Thyroid gland (tissue), 4 donors: ENCODE results near the gene ADCY1.
"Not testable (repeated sequence)": the region's sequence is repeated elsewhere in the genome, so short reads cannot be mapped to it uniquely, and the experiment has no call there.

Experiments used
- POLR2A ChIP-seq, 2 donors: fragments of 450-650 bp; IDR thresholded peaks; one replicate each; pipeline ENCODE4 v1.6.1; 2017; ENCODE audit warnings: antibody characterized with exemption in 2 of 2, mild to moderate bottlenecking in 2 of 2, moderate library complexity in 1 of 2
- TF ChIP-seq, protein P1 (sequence below), 6 experiments: fragments of 200-600 bp in 3 of 6; fragments of 450-650 bp in 3 of 6; sonication (generic) in 3 of 6; IDR thresholded peaks; one replicate each; pipeline ENCODE4 v1.5.1; 2016 to 2019; ENCODE audit warnings: antibody characterized with exemption in 6 of 6, mild to moderate bottlenecking in 2 of 6, inconsistent platforms in 1 of 6, moderate library complexity in 1 of 6

DNA sequence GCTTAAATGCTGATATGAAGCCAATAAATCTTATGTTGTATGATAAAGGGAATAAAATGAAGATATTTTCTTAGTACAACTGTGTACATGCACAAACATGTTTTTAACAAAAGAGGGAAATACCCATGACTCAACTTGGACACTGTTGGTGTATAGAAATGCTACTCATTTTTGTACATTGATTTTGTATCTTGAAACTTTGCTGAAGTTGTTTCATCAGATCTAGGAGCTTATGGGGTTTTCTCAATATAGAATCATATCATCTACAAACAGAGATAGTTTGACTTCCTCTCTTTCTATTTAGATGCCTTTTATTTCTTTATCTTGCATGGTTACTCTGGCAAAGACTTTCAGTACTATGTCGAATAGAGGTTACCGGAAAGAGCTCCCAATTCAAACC, 25.3 kb upstream of the ADCY1 start:
- TF ChIP-seq, protein P1, sequence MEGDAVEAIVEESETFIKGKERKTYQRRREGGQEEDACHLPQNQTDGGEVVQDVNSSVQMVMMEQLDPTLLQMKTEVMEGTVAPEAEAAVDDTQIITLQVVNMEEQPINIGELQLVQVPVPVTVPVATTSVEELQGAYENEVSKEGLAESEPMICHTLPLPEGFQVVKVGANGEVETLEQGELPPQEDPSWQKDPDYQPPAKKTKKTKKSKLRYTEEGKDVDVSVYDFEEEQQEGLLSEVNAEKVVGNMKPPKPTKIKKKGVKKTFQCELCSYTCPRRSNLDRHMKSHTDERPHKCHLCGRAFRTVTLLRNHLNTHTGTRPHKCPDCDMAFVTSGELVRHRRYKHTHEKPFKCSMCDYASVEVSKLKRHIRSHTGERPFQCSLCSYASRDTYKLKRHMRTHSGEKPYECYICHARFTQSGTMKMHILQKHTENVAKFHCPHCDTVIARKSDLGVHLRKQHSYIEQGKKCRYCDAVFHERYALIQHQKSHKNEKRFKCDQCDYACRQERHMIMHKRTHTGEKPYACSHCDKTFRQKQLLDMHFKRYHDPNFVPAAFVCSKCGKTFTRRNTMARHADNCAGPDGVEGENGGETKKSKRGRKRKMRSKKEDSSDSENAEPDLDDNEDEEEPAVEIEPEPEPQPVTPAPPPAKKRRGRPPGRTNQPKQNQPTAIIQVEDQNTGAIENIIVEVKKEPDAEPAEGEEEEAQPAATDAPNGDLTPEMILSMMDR (IDR thresholded peaks at IDR 0.05), result not testable (repeated sequence)
- not testable (repeated sequence) for TF ChIP-seq POLR2A (IDR thresholded peaks at IDR 0.05)
